ENCODE measurements around the gene SLC35C1. TPM values are rescaled to one million over a fixed set of nuclear protein-coding genes. Genes with fewer than 3 reads are reported as not detected.
"Not testable (repeated sequence)": the region's sequence is repeated elsewhere in the genome, so short reads cannot be mapped to it uniquely, and the experiment has no call there.

SLC35C1 gene
- total and polyA plus RNA-seq, 5 experiments from 2014 or later: 5.6 to 12.3 (median 10.0) TPM

GRCh38 chr11:45806937-45807791 is 2.2 kb downstream of the SLC35C1 start:
- H3K4me3 Mint-ChIP-seq: peak overlapping the region; percentile 49 to 98 (median 90)
- peaks cover 22 to 55% (median 53%) of the 10 kb centered on the region in 4 donors for H3K4me1 Mint-ChIP-seq
- ATAC-seq (no peak), DNase-seq (no peak)
- peaks cover 0 to 17% (median 0%) of the 10 kb centered on the region in 3 donors for H3K36me3 Mint-ChIP-seq
- H3K27ac Mint-ChIP-seq: peak overlapping the region in 8 of 10 donors; percentile 33 to 86 (median 39)
- H3K9me3 Mint-ChIP-seq: no peaks in the 10 kb centered on the region
- POLR2A ChIA-PET: interaction anchor here (0.9 kb wide), 1 partner anchor 8 kb away, joined by 3 read pairs; no protein-coding TSS in a partner anchor
- H3K27me3 Mint-ChIP-seq: no peaks in the 10 kb centered on the region

GRCh38 chr11:45807792-45808238 is 2.9 kb downstream of the SLC35C1 start:
- Mint-ChIP-seq H3K9me3 (no peaks in the 10 kb centered on the region), H3K36me3 (peaks cover 0 to 19% (median 0%) of the 10 kb centered on the region in 3 donors), H3K4me3 (peak overlapping the region in 9 of 10 donors; percentile 44 to 90 (median 59)), H3K27me3 (no peaks in the 10 kb centered on the region), H3K27ac (peak overlapping the region in 6 of 10 donors; percentile 19 to 83 (median 48)), H3K4me1 (peaks cover 22 to 57% (median 52%) of the 10 kb centered on the region in 4 donors)
- no peak for ATAC-seq
- DNase-seq: no peak
- POLR2A ChIA-PET: no interaction called here

GRCh38 chr11:45808427-45808826 is 3.5 kb downstream of the SLC35C1 start:
- ATAC-seq, DNase-seq, H3K27me3 Mint-ChIP-seq, POLR2A ChIA-PET, H3K9me3 Mint-ChIP-seq: not testable (repeated sequence)
- peak overlapping the region in 3 of 10 donors; percentile 4 to 41 (median 20) for H3K4me3 Mint-ChIP-seq
- peaks cover 0 to 19% (median 0%) of the 10 kb centered on the region in 3 donors for H3K36me3 Mint-ChIP-seq
- H3K4me1 Mint-ChIP-seq: peaks cover 22 to 58% (median 52%) of the 10 kb centered on the region in 4 donors
- peak overlapping the region in 4 of 10 donors; percentile 18 to 63 (median 47) for H3K27ac Mint-ChIP-seq

GRCh38 chr11:45809456-45810395 is 4.8 kb downstream of the SLC35C1 start:
- Mint-ChIP-seq H3K4me3 (peak overlapping the region in 1 of 10 donors; percentile 48), H3K36me3 (peaks cover 0 to 19% (median 0%) of the 10 kb centered on the region in 3 donors), H3K4me1 (peaks cover 23 to 58% (median 51%) of the 10 kb centered on the region in 4 donors), H3K27ac (peak overlapping the region; percentile 7 to 77 (median 64)), H3K9me3 (no peaks in the 10 kb centered on the region), H3K27me3 (no peaks in the 10 kb centered on the region)
- POLR2A ChIA-PET: no interaction called here
- no peak for DNase-seq
- ATAC-seq: no peak

GRCh38 chr11:45810431-45811108 is 5.6 kb downstream of the SLC35C1 start:
- peaks cover 23 to 56% (median 45%) of the 10 kb centered on the region in 4 donors for H3K4me1 Mint-ChIP-seq

GRCh38 chr11:45811109-45811435 is 6.1 kb downstream of the SLC35C1 start:
- POLR2A ChIA-PET: no interaction called here
- H3K9me3 Mint-ChIP-seq: no peaks in the 10 kb centered on the region
- peaks cover 22 to 51% (median 41%) of the 10 kb centered on the region in 4 donors for H3K4me1 Mint-ChIP-seq
- ATAC-seq (no peak), DNase-seq (no peak)
- no peaks in the 10 kb centered on the region for H3K27me3 Mint-ChIP-seq
- H3K4me3 Mint-ChIP-seq: no peak overlapping the region
- peaks cover 0 to 19% (median 0%) of the 10 kb centered on the region in 3 donors for H3K36me3 Mint-ChIP-seq
- H3K27ac Mint-ChIP-seq: peak overlapping the region in 1 of 10 donors; percentile 77

More at GRCh38 chr11:45810431-45811108, 5.6 kb downstream of the SLC35C1 start:
- Mint-ChIP-seq H3K27ac (peak overlapping the region in 5 of 10 donors; percentile 29 to 77 (median 66)), H3K9me3 (no peaks in the 10 kb centered on the region), H3K4me3 (no peak overlapping the region), H3K27me3 (no peaks in the 10 kb centered on the region), H3K36me3 (peaks cover 0 to 19% (median 0%) of the 10 kb centered on the region in 3 donors)
- DNase-seq: no peak
- POLR2A ChIA-PET: no interaction called here
- ATAC-seq: no peak

- H3K9me3 Mint-ChIP-seq: no peaks in the 10 kb centered on the region
- POLR2A ChIA-PET: no interaction called here
- H3K4me3 Mint-ChIP-seq: no peak overlapping the region
- peaks cover 19 to 44% (median 34%) of the 10 kb centered on the region in 4 donors for H3K4me1 Mint-ChIP-seq
- DNase-seq: no peak
- H3K36me3 Mint-ChIP-seq: peaks cover 0 to 19% (median 0%) of the 10 kb centered on the region in 3 donors
- peak overlapping the region in 5 of 10 donors; percentile 7 to 87 (median 18) for H3K27ac Mint-ChIP-seq
- ATAC-seq: no peak
- no peaks in the 10 kb centered on the region for H3K27me3 Mint-ChIP-seq
Measured at GRCh38 chr11:45811571-45812290, 6.8 kb downstream of the SLC35C1 start.

- H3K27ac Mint-ChIP-seq: peak overlapping the region in 6 of 10 donors; percentile 10 to 87 (median 48)
- peaks cover 19 to 33% (median 26%) of the 10 kb centered on the region in 4 donors for H3K4me1 Mint-ChIP-seq
- no peaks in the 10 kb centered on the region for H3K27me3 Mint-ChIP-seq
- DNase-seq: no peak
- POLR2A ChIA-PET: no interaction called here
- H3K36me3 Mint-ChIP-seq: peaks cover 0 to 19% (median 0%) of the 10 kb centered on the region in 3 donors
- no peak for ATAC-seq
- no peaks in the 10 kb centered on the region for H3K9me3 Mint-ChIP-seq
- H3K4me3 Mint-ChIP-seq: no peak overlapping the region
Measured at GRCh38 chr11:45812581-45813548, 7.9 kb downstream of the SLC35C1 start.

- H3K36me3 Mint-ChIP-seq: peaks cover 0 to 10% (median 0%) of the 10 kb centered on the region in 3 donors
- DNase-seq: no peak
- H3K27ac Mint-ChIP-seq: peak overlapping the region in 1 of 10 donors; percentile 73
- ATAC-seq: no peak
- no peaks in the 10 kb centered on the region for H3K9me3 Mint-ChIP-seq
- POLR2A ChIA-PET: no interaction called here
- H3K4me1 Mint-ChIP-seq: peaks cover 0 to 9% (median 5%) of the 10 kb centered on the region in 4 donors
- H3K4me3 Mint-ChIP-seq: no peak overlapping the region
- H3K27me3 Mint-ChIP-seq: peaks cover 0 to 4% (median 0%) of the 10 kb centered on the region in 5 donors
Measured at GRCh38 chr11:45815747-45816146, 10.8 kb downstream of the SLC35C1 start.

- POLR2A ChIA-PET: no interaction called here
- H3K27me3 Mint-ChIP-seq: peaks cover 0 to 4% (median 0%) of the 10 kb centered on the region in 5 donors
- H3K4me1 Mint-ChIP-seq: peaks cover 0 to 9% (median 5%) of the 10 kb centered on the region in 4 donors
- H3K27ac Mint-ChIP-seq: no peak overlapping the region
- no peaks in the 10 kb centered on the region for H3K9me3 Mint-ChIP-seq
- peaks cover 0 to 3% (median 0%) of the 10 kb centered on the region in 3 donors for H3K36me3 Mint-ChIP-seq
- ATAC-seq: no peak
- DNase-seq: no peak
- H3K4me3 Mint-ChIP-seq: no peak overlapping the region
Measured at GRCh38 chr11:45816614-45817013, 11.7 kb downstream of the SLC35C1 start.
